GM23338 (cell line): ENCODE measurements around the gene ALPI. TPM values are rescaled to one million over a fixed set of nuclear protein-coding genes. Genes with fewer than 3 reads are reported as not detected.

Experiments used
- ATAC-seq: fragments of 200-7000 bp; cut with Tn5 transposase; 3 replicates; pipeline ENCODE4 v1.9.1; 2020
- DNase-seq: peaks from one replicate; pipeline ENCODE4 v3.0.0-alpha.2; 2015; ENCODE audit warnings: low spot score
- H2AFZ ChIP-seq: fragments of 200-600 bp; sonication (generic); 2 replicates; pipeline ENCODE4 v1.8.0; 2016; ENCODE audit warnings: antibody characterized with exemption, mild to moderate bottlenecking, moderate library complexity
- H3F3A ChIP-seq: fragments of 200-600 bp; sonication (generic); replicated peaks from 2 replicates; pipeline ENCODE4 v1.8.0; 2017; ENCODE audit warnings: antibody characterized with exemption, mixed run types, low read depth
- H3K27ac ChIP-seq: fragments of 200-600 bp; sonication (generic); 2 replicates; pipeline ENCODE4 v1.6.1; 2016; ENCODE audit warnings: low read depth
- H3K27me3 ChIP-seq: fragments of 200-600 bp; sonication (generic); 2 replicates; pipeline ENCODE4 v1.8.0; 2016; ENCODE audit warnings: mild to moderate bottlenecking, mixed run types, moderate library complexity; ENCODE audit not compliant: insufficient read depth
- H3K36me3 ChIP-seq: fragments of 200-600 bp; sonication (generic); 2 replicates; pipeline ENCODE4 v1.8.0; 2016; ENCODE audit warnings: mild to moderate bottlenecking; ENCODE audit not compliant: insufficient read depth
- H3K4me1 ChIP-seq: fragments of 200-600 bp; sonication (generic); 2 replicates; pipeline ENCODE4 v1.8.0; 2016; ENCODE audit warnings: mild to moderate bottlenecking, moderate library complexity; ENCODE audit not compliant: insufficient read depth
- H3K4me2 ChIP-seq: fragments of 200-600 bp; sonication (generic); 2 replicates; pipeline ENCODE4 v1.7.1; 2017; ENCODE audit warnings: mixed run types
- H3K4me3 ChIP-seq: fragments of 200-600 bp; sonication (generic); 2 replicates; pipeline ENCODE4 v1.6.1; 2016; ENCODE audit warnings: mixed run types
- H3K79me2 ChIP-seq: fragments of 200-600 bp; sonication (generic); replicated peaks from 2 replicates; pipeline ENCODE4 v1.8.0; 2017; ENCODE audit warnings: mild to moderate bottlenecking; ENCODE audit not compliant: insufficient read depth
- H3K9me2 ChIP-seq: fragments of 200-600 bp; sonication (generic); 2 replicates; pipeline ENCODE4 v1.8.0; 2017; ENCODE audit not compliant: insufficient read depth
- H4K20me1 ChIP-seq: fragments of 200-600 bp; sonication (generic); replicated peaks from 2 replicates; pipeline ENCODE4 v1.8.0; 2017; ENCODE audit warnings: mild to moderate bottlenecking; ENCODE audit not compliant: insufficient read depth
- H3K27ac Mint-ChIP-seq: 2 replicates; pipeline ENCODE4 v1.8.0; 2020; ENCODE audit warnings: inconsistent platforms, mild to moderate bottlenecking, moderate library complexity, mixed read lengths
- H3K27me3 Mint-ChIP-seq: 3 replicates; pipeline ENCODE4 v1.8.0; 2022; ENCODE audit warnings: low read depth, mild to moderate bottlenecking, moderate library complexity, mixed read lengths, inconsistent platforms; ENCODE audit not compliant: insufficient read depth, poor library complexity
- H3K36me3 Mint-ChIP-seq: 3 replicates; pipeline ENCODE4 v1.8.0; 2021; ENCODE audit warnings: low read depth, mild to moderate bottlenecking, inconsistent platforms, moderate library complexity, mixed read lengths
- H3K4me1 Mint-ChIP-seq: 3 replicates; pipeline ENCODE4 v1.8.0; 2020; ENCODE audit warnings: mild to moderate bottlenecking, inconsistent platforms, mixed read lengths
- H3K4me3 Mint-ChIP-seq: 3 replicates; pipeline ENCODE4 v1.8.0; 2021; ENCODE audit warnings: moderate library complexity, mild to moderate bottlenecking, inconsistent platforms, mixed read lengths
- H3K9me3 Mint-ChIP-seq: 3 replicates; pipeline ENCODE4 v1.8.0; 2020; ENCODE audit warnings: moderate library complexity, mild to moderate bottlenecking, inconsistent platforms, mixed read lengths
- CREB1 ChIP-seq: fragments of 250-450 bp; sonication (Bioruptor Pico); IDR thresholded peaks from 2 replicates; pipeline ENCODE4 v1.5.0; 2020; ENCODE audit warnings: low read depth, mild to moderate bottlenecking, moderate library complexity
- CTCF ChIP-seq, 2 experiments: fragments of 200-600 bp in 1 of 2; sonication (generic) in 1 of 2; conservative IDR thresholded peaks; 2 replicates each; pipeline versions ENCODE4 v1.5.1 to v1.6.1; 2016 to 2017; ENCODE audit warnings: antibody characterized with exemption in 2 of 2, low read depth in 2 of 2, mild to moderate bottlenecking in 2 of 2, moderate library complexity in 1 of 2
- EZH2 ChIP-seq: fragments of 200-600 bp; sonication (generic); IDR thresholded peaks from one replicate; pipeline ENCODE4 v1.8.0; 2017; ENCODE audit warnings: antibody characterized with exemption, mild to moderate bottlenecking, low read depth; ENCODE audit not compliant: unreplicated experiment
- EZH2phosphoT487 ChIP-seq: fragments of 200-600 bp; sonication (generic); IDR thresholded peaks from one replicate; pipeline ENCODE4 v1.8.1; 2018; ENCODE audit warnings: antibody characterized with exemption; ENCODE audit not compliant: unreplicated experiment
- JUNB ChIP-seq: IDR thresholded peaks from one replicate; pipeline ENCODE4 v1.6.1; 2016; ENCODE audit warnings: antibody characterized with exemption; ENCODE audit not compliant: unreplicated experiment
- NANOG ChIP-seq: IDR thresholded peaks from 2 replicates; pipeline ENCODE4 v1.6.1; 2016; ENCODE audit warnings: antibody characterized with exemption, borderline replicate concordance
- POLR2AphosphoS5 ChIP-seq: IDR thresholded peaks from 2 replicates; pipeline ENCODE4 v1.6.1; 2016; ENCODE audit warnings: antibody characterized with exemption, low read depth
- REST ChIP-seq: IDR thresholded peaks from one replicate; pipeline ENCODE4 v1.6.1; 2018; ENCODE audit warnings: antibody characterized with exemption; ENCODE audit not compliant: unreplicated experiment
- STAT1 ChIP-seq: IDR thresholded peaks from one replicate; pipeline ENCODE4 v1.6.1; 2016; ENCODE audit warnings: antibody characterized with exemption; ENCODE audit not compliant: unreplicated experiment
- ZNF331 ChIP-seq: fragments of 250-450 bp; sonication (Bioruptor Pico); IDR thresholded peaks from 2 replicates; pipeline ENCODE4 v1.5.0; 2020; ENCODE audit warnings: low read depth, mild to moderate bottlenecking, moderate library complexity
- ZNF462 ChIP-seq: fragments of 250-450 bp; sonication (Bioruptor Pico); IDR thresholded peaks from 2 replicates; pipeline ENCODE4 v1.5.0; 2020; ENCODE audit warnings: mild to moderate bottlenecking, moderate library complexity
- polyA plus RNA-seq: library from polyadenylated mRNA; unstranded; fragments of >200 nt; fragmentation: Nextera tagmentation; extraction: Ambion mirVana; gene quantifications from 2 replicates; pipeline ENCODE4 v1.2.1, GENCODE V29; 2016
- total RNA-seq: library from RNA; depleted of rRNA; stranded (reverse); fragments of >200 nt; shearing (Covaris generic); gene quantifications from 2 replicates; pipeline ENCODE4 v1.2.3, GENCODE V29; 2014
- TF ChIP-seq, protein P1 (sequence below): IDR thresholded peaks from 2 replicates; pipeline ENCODE4 v1.6.1; 2016; ENCODE audit warnings: antibody characterized with exemption

ALPI gene
- total and polyA plus RNA-seq, 2 experiments from 2014 or later: not detected

- TF ChIP-seq CTCF (conservative IDR thresholded peaks at IDR 0.05; ENCODE audit: low read depth in 2 of 2) (no peak), ZNF462 (CRISPR knock-in tag) (no peak), EZH2phosphoT487 (no peak), STAT1 (no peak), JUNB (no peak), POLR2AphosphoS5 (no peak), REST (no peak), NANOG (no peak), EZH2 (no peak), CREB1 (CRISPR knock-in tag) (no peak), ZNF331 (no peak)
- TF ChIP-seq, protein P1, sequence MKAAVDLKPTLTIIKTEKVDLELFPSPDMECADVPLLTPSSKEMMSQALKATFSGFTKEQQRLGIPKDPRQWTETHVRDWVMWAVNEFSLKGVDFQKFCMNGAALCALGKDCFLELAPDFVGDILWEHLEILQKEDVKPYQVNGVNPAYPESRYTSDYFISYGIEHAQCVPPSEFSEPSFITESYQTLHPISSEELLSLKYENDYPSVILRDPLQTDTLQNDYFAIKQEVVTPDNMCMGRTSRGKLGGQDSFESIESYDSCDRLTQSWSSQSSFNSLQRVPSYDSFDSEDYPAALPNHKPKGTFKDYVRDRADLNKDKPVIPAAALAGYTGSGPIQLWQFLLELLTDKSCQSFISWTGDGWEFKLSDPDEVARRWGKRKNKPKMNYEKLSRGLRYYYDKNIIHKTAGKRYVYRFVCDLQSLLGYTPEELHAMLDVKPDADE: no peak
- Histone ChIP-seq H2AFZ (no peak overlapping the region), H3K36me3 (no peaks in the 10 kb centered on the region), H3K4me3 (no peak overlapping the region), H3K27ac (no peak overlapping the region), H3K9me2 (no peaks in the 10 kb centered on the region), H4K20me1 (no peaks in the 10 kb centered on the region), H3K79me2 (no peaks in the 10 kb centered on the region), H3K27me3 (no peaks in the 10 kb centered on the region), H3K4me2 (no peak overlapping the region), H3F3A (no peaks in the 10 kb centered on the region), H3K4me1 (no peaks in the 10 kb centered on the region)
- no peaks in the 10 kb centered on the region for H3K4me1 Mint-ChIP-seq
- DNase-seq (no peak), ATAC-seq (no peak)
- H3K9me3 Mint-ChIP-seq: no peaks in the 10 kb centered on the region
- no peak overlapping the region for H3K4me3 Mint-ChIP-seq
- H3K27ac Mint-ChIP-seq: no peak overlapping the region
- no peaks in the 10 kb centered on the region for H3K36me3 Mint-ChIP-seq
- H3K27me3 Mint-ChIP-seq: peaks cover 6% of the 10 kb centered on the region
Observed at GRCh38 chr2:232458051-232458660, 2.2 kb downstream of the ALPI start.
